SW 1271 (cell line): ENCODE data around the gene PXMP2.
"Not testable (repeated sequence)": the region's sequence is repeated elsewhere in the genome, so short reads cannot be mapped to it uniquely, and the experiment has no call there.

Experiments used
- DNase-seq, 2 experiments: peaks; one replicate each; lab custom pipeline; 2025; lab: John Stamatoyannopoulos, UW

PXMP2 gene

DNA sequence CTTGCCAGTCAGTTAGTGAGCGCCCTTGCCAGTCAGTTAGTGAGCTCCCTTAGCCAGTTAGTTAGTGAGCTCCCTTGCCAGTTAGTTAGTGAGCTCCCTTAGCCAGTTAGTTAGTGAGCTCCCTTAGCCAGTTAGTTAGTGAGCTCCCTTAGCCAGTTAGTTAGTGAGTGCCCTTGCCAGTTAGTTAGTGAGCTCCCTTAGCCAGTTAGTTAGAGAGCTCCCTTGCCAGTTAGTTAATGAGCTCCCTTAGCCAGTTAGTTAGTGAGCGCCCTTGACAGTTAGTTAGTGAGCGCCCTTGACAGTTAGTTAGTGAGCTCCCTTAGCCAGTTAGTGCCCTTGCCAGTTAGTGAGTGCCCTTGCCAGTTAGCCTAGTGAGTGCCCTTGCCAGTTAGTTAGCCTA lies 7.5 kb downstream of the PXMP2 start:
- DNase-seq, result not testable (repeated sequence)

- DNase-seq, result no peak
These were observed 8.0 kb downstream of the PXMP2 start for GRCh38 chr12:132695431-132695830.

GRCh38 chr12:132698341-132698740 lies 11.0 kb downstream of the PXMP2 start:
- DNase-seq, result no peak

GRCh38 chr12:132700212-132700822 lies 12.9 kb downstream of the PXMP2 start:
- DNase-seq, result no peak

- no peak for DNase-seq
These were observed 15.3 kb downstream of the PXMP2 start for GRCh38 chr12:132702640-132703039.

DNA sequence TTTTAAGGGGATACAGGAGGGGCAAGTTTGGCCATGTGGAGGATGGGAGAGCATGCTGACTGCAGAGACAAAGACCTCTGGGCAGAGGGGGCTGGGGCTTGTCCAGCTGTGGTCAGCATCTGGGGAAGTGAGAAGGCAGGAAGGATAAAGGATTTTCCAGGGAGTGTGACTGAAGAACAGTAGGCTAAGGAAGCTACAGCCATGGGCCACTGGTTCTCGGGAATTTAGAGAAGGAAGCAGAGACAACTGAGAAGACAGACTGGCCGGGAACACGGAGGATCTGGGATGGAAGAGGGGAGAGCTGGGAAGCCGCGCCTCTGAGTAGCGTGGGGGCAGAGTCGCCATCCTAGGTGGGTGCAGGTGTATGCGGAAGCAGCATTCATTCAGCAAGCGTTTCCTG lies 16.3 kb downstream of the PXMP2 start:
- DNase-seq, result no peak

- no peak for DNase-seq
These were observed 19.9 kb downstream of the PXMP2 start for GRCh38 chr12:132707241-132707640.

- DNase-seq, result no peak
These were observed 20.8 kb downstream of the PXMP2 start for GRCh38 chr12:132708150-132708549.

GRCh38 chr12:132710043-132710404 lies 22.6 kb downstream of the PXMP2 start:
- no peak for DNase-seq

DNA sequence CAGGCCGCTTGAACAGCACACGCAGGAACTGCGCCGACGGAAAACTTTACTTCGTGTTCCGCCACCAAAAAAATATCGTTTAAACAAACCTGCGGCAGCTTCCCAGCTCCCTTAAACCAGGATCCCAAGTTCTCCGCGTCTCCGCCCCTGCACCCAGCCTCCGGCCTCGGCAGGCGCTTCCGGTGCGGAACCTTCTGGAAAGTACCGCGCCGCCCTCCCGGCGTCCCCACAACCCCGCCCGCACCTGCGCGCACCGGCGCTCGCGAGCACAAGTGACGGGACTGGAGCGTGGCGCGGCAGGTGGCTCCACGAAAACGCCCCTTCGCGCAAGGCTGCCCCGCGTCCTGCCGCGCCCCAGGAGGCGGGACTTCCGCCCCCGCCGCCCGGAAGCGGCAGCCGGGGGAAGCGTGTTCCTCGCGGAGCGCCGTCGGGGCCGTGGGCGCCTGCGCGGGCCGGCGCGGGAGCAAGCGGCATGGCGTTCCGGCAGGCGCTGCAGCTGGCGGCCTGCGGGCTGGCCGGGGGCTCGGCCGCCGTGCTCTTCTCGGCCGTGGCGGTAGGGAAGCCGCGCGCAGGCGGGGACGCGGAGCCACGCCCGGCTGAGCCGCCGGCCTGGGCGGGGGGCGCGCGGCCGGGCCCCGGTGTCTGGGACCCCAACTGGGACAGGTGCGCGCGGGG lies 23.2 kb downstream of the PXMP2 start, which contains the start of gene PGAM5:
Gene PGAM5 (plus strand): TSS at position 438 of the 675 bp plus-strand sequence. CDS start 35 bp downstream, at position 473.
- peak; percentile 45 to 73 for DNase-seq

GRCh38 chr12:132711080-132711843 lies 23.9 kb downstream of the PXMP2 start:
- DNase-seq, result no peak

DNA sequence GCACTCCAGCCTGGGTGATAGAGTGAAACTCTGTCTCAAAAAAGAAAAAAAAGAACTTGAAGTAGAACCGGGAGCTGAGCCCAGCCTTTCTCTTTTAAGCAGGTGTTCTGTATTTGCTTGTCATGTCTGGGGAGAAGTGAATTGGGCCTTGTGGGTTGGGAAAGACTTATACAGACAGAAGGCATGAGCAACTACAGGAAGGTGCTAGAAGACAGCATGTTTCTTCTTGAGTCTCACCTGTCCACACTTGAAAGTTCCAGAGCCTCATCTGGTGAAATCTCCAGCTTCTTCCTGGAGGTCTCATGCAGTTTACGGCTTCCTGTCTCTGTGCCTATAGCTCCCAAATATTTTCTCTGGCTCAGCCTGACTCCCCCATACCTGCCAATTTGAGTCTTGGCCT lies 25.7 kb downstream of the PXMP2 start:
- DNase-seq, result no peak

- no peak for DNase-seq
These were observed 28.5 kb downstream of the PXMP2 start for GRCh38 chr12:132715874-132716273.

DNA sequence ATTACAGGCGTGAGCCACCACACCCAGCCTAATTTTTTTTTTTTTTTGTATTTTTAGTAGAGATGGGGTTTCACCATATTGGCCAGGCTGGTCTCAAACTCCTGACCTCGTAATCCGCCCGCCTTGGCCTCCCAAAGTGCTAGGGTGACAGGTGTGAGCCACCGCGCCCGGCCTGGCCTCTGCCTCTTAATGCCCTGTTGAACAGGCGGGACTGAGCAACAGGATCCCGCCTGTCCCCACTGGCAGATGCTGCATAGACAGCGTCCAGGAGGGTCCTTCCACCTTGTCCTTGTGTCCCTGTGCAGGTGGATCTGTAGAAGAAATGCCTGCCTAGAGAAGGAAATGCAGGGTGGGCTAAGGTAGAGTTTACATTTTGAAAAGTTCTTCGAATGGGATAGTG lies 29.0 kb downstream of the PXMP2 start:
- DNase-seq, result no peak

GRCh38 chr12:132717011-132717410 lies 29.6 kb downstream of the PXMP2 start:
- no peak for DNase-seq

GRCh38 chr12:132717531-132718387 lies 30.4 kb downstream of the PXMP2 start:
- no peak for DNase-seq

GRCh38 chr12:132718644-132719043 lies 31.3 kb downstream of the PXMP2 start:
- no peak for DNase-seq

DNA sequence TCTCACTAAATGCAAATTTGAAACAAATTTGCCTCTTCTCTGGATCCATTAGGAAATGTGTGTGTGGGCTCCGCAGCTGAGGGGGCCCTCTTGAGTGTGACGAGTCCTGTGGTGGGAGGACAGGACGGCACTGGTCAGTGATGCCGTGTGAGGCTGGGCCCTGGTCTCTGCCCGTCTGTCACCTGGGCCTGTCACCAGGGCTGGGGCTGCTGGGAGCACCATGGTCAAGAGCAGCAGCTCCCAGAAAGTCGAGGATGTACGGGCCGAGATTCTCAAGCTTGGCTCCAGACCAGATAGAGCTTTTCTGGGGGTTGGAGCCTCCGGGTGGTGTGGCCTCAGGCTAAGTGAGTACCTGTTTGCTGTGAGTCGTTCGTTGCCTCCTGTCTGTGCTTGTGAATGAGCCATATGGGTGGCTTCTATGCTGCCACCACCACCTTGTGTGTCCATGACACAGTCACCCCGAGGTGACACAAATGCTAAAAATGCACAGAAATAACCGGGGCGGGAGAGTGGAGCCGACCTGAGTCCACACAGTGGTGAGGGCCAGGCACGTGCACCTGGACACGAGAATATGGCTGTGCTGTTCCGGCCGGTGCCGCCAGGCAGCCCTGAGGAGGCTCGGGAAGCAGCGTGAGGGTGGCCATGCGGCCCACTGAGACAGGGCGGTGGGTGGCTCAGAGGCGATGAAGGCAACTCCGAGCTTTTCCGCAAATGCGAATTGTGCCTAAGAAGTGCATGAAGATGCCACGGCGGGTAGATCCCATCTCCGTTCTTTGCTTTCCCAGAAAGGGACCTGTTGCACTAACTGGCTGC lies 32.0 kb downstream of the PXMP2 start:
- DNase-seq, result no peak

DNA sequence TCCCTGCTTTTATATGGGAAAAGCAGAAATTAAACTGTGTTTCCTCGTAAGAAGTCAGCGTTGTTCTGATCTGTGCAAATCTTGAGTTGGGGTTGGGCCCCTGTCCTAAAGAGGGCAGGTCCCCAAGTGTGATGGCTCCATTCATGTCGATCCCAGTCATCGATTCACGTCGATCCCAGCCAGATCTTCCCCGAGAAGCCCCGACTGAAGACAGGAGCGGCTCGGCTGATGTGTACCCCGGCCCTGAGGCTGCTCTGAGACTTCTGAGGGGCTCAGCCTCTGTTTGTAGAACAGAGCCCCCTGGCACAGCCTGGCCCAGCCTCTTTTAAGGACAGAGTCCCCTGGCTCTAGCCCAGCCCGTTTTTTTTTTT lies 32.6 kb downstream of the PXMP2 start:
- DNase-seq, result no peak

GRCh38 chr12:132720606-132721345 lies 33.4 kb downstream of the PXMP2 start:
- DNase-seq, result no peak
